Fibroblast of lung (primary cell): ENCODE results near the gene SRPK1. TPM values are rescaled to one million over a fixed set of nuclear protein-coding genes. Genes with fewer than 3 reads are reported as not detected.

Experiments
- DNase-seq, 2 donors: peaks; one replicate each; pipeline versions ENCODE4 v3.0.0 to v3.0.0-alpha.2; 2010; ENCODE audit warnings: low read depth in 2 of 2
- H2AFZ ChIP-seq: 2 replicates; pipeline ENCODE4 v1.5.1; 2012; ENCODE audit warnings: low read length, control low read depth, inconsistent platforms
- H3K27ac ChIP-seq: 2 replicates; pipeline ENCODE4 v1.5.1; 2011; ENCODE audit warnings: low read length, control low read depth; ENCODE audit not compliant: insufficient read depth
- H3K27me3 ChIP-seq: 2 replicates; pipeline ENCODE4 v1.5.1; 2011; ENCODE audit warnings: mild to moderate bottlenecking, low read length; ENCODE audit not compliant: control insufficient read depth, insufficient read depth
- H3K36me3 ChIP-seq: 2 replicates; pipeline ENCODE4 v1.5.1; 2011; ENCODE audit warnings: low read length; ENCODE audit not compliant: control insufficient read depth, insufficient read depth
- H3K4me1 ChIP-seq: 2 replicates; pipeline ENCODE4 v1.5.1; 2011; ENCODE audit warnings: low read length; ENCODE audit not compliant: control insufficient read depth, insufficient read depth; ENCODE audit errors: extremely low read depth
- H3K4me2 ChIP-seq: 2 replicates; pipeline ENCODE4 v1.5.1; 2011; ENCODE audit warnings: low read length, control low read depth; ENCODE audit not compliant: insufficient read depth; ENCODE audit errors: extremely low read depth
- H3K4me3 ChIP-seq, 4 experiments: fragments of 200-600 bp in 1 of 4; sonication (generic) in 1 of 4; replicated peaks in 1 of 4; 2 replicates each; pipeline ENCODE4 v1.5.1; 2011 to 2016; ENCODE audit warnings: low read length in 4 of 4, low read depth in 3 of 4, mild to moderate bottlenecking in 3 of 4, control low read depth in 2 of 4, inconsistent platforms in 1 of 4, mixed read lengths in 1 of 4; ENCODE audit not compliant: insufficient read depth in 1 of 4; ENCODE audit errors: control extremely low read depth in 1 of 4
- H3K79me2 ChIP-seq: 2 replicates; pipeline ENCODE4 v1.5.1; 2012; ENCODE audit warnings: mild to moderate bottlenecking, low read length, inconsistent platforms; ENCODE audit not compliant: control insufficient read depth, insufficient read depth
- H3K9ac ChIP-seq: 2 replicates; pipeline ENCODE4 v1.5.1; 2011; ENCODE audit warnings: mild to moderate bottlenecking, low read length, control low read depth; ENCODE audit not compliant: insufficient read depth
- H3K9me3 ChIP-seq: 2 replicates; pipeline ENCODE4 v1.5.1; 2012; ENCODE audit warnings: low read depth, low read length; ENCODE audit not compliant: control insufficient read depth, insufficient read depth
- H4K20me1 ChIP-seq: 2 replicates; pipeline ENCODE4 v1.5.1; 2011; ENCODE audit warnings: low read length; ENCODE audit not compliant: control insufficient read depth, insufficient read depth; ENCODE audit errors: extremely low read depth
- CTCF ChIP-seq, 2 donors: IDR thresholded peaks in 1 of 2; conservative IDR thresholded peaks in 1 of 2; 1 replicate in 1 of 2; 2 replicates in 1 of 2; pipeline ENCODE4 v1.5.1; 2011 to 2012; ENCODE audit warnings: low read length in 2 of 2, control low read depth in 1 of 2, inconsistent platforms in 1 of 2, low read depth in 1 of 2, mild to moderate bottlenecking in 1 of 2
- EZH2 ChIP-seq: IDR thresholded peaks from 2 replicates; pipeline ENCODE4 v1.5.1; 2012; ENCODE audit warnings: low read length, control low read depth, mild to moderate bottlenecking; ENCODE audit errors: missing control alignments
- polyA minus RNA-seq: library from RNA; depleted of rRNA, polyadenylated mRNA; stranded (reverse); fragments of >200 nt; gene quantifications from 2 replicates; pipeline ENCODE4 v1.2.3, GENCODE V29; 2011; ENCODE audit warnings: low replicate concordance
- polyA plus RNA-seq, 2 donors: library from polyadenylated mRNA; depleted of rRNA in 1 of 2; stranded (reverse) in 1 of 2; unstranded in 1 of 2; fragments of >200 nt; gene quantifications; 2 replicates each; pipeline ENCODE4 v1.2.1, GENCODE V29; 2011 to 2012; ENCODE audit warnings: missing spikeins in 1 of 2
- total RNA-seq: library from RNA; depleted of rRNA; stranded (reverse); fragments of >200 nt; gene quantifications from 2 replicates; pipeline ENCODE4 v1.2.1, GENCODE V29; 2014

Gene SRPK1
- total RNA-seq (34.7 and 44.8 TPM in 2 replicates), polyA plus RNA-seq (22.2 and 33.1 TPM in 2 replicates), polyA minus RNA-seq (2.2 and 20.8 TPM in 2 replicates)
- polyA plus RNA-seq (2012) = 18.1 and 21.4 TPM in 2 replicates

- peak; percentile 75 to 76 for DNase-seq
- peaks cover 39% of the 10 kb centered on the region for H3K79me2 ChIP-seq
- no peaks in the 10 kb centered on the region for H4K20me1 ChIP-seq
- H3K27ac ChIP-seq = peak within 1 kb of the TSS; percentile 53
- peak within 1 kb of the TSS; percentile 62 for H3K9ac ChIP-seq
- H3K36me3 ChIP-seq = no peaks in the 10 kb centered on the region
- peak within 1 kb of the TSS; percentile 58 to 81 (median 68) for H3K4me3 ChIP-seq
- peak within 1 kb of the TSS; percentile 87 for H3K4me2 ChIP-seq
- H3K27me3 ChIP-seq = no peaks in the 10 kb centered on the region
- TF ChIP-seq CTCF (conservative IDR thresholded peaks at IDR 0.05 in 1 of 2, IDR thresholded peaks at IDR 0.05 in 1 of 2; ENCODE audit: low read depth in 1 of 2, low read length in 2 of 2) = no peak
- no peak for TF ChIP-seq EZH2
- H2AFZ ChIP-seq = peak within 1 kb of the TSS; percentile 73
- H3K4me1 ChIP-seq = no peaks in the 10 kb centered on the region
- no peaks in the 10 kb centered on the region for H3K9me3 ChIP-seq
Measured at GRCh38 chr6:35920793-35921732, at the start of gene SRPK1. Gene SRPK1 (minus strand): TSS chr6:35921098. CDS start chr6:35921056, 42 bp downstream.

- peak overlapping the region; percentile 42 for H2AFZ ChIP-seq
- no peak overlapping the region for H3K27ac ChIP-seq
- H3K79me2 ChIP-seq = no peaks in the 10 kb centered on the region
- no peak overlapping the region for H3K4me2 ChIP-seq
- H3K9me3 ChIP-seq = no peaks in the 10 kb centered on the region
- peak; percentile 59 to 79 for DNase-seq
- H3K4me1 ChIP-seq = no peaks in the 10 kb centered on the region
- no peaks in the 10 kb centered on the region for H3K27me3 ChIP-seq
- H3K36me3 ChIP-seq = no peaks in the 10 kb centered on the region
- no peaks in the 10 kb centered on the region for H4K20me1 ChIP-seq
- H3K4me3 ChIP-seq = no peak overlapping the region
- TF ChIP-seq CTCF (conservative IDR thresholded peaks at IDR 0.05 in 1 of 2, IDR thresholded peaks at IDR 0.05 in 1 of 2; ENCODE audit: low read depth in 1 of 2, low read length in 2 of 2) = no peak
- no peak for TF ChIP-seq EZH2
- no peak overlapping the region for H3K9ac ChIP-seq
Measured at GRCh38 chr6:35970181-35970580, 49.3 kb upstream of the SRPK1 start.

GRCh38 chr6:35969646-35970045 is 48.7 kb upstream of the SRPK1 start:
- H3K79me2 ChIP-seq = no peaks in the 10 kb centered on the region
- H3K27me3 ChIP-seq = no peaks in the 10 kb centered on the region
- H3K9me3 ChIP-seq = no peaks in the 10 kb centered on the region
- no peaks in the 10 kb centered on the region for H4K20me1 ChIP-seq
- no peak overlapping the region for H3K27ac ChIP-seq
- H3K4me2 ChIP-seq = no peak overlapping the region
- no peak overlapping the region for H3K4me3 ChIP-seq
- H2AFZ ChIP-seq = no peak overlapping the region
- H3K9ac ChIP-seq = no peak overlapping the region
- TF ChIP-seq EZH2 (no peak), CTCF (conservative IDR thresholded peaks at IDR 0.05 in 1 of 2, IDR thresholded peaks at IDR 0.05 in 1 of 2; ENCODE audit: low read depth in 1 of 2, low read length in 2 of 2) (no peak)
- no peaks in the 10 kb centered on the region for H3K4me1 ChIP-seq
- H3K36me3 ChIP-seq = no peaks in the 10 kb centered on the region
- DNase-seq = peak in 1 of 2 donors; percentile 20
